ENCODE results near the gene SPTBN1.

SPTBN1 gene

DNA sequence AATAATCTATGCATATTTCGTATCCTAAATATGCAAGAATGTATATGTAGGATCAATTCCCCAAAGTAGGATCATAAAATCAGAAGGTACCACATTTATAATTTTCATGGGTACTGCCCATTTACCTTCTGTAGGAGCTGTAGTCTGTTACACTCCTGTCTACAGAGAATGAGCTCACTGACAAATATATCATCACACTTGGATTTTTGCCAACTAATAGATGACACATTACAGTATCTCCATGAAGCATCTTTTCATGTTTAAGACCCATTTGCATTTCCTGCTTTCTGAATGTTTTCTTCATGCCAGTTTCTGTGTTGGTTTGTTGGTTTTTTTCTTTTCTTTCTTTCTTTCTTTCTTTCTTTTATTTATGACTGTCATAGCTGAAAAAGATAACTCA lies 196.4 kb downstream of the SPTBN1 start (continued):
- TF ChIP-seq ZFP30 (CRISPR knock-in tag; IDR thresholded peaks at IDR 0.05): no peak

DNA sequence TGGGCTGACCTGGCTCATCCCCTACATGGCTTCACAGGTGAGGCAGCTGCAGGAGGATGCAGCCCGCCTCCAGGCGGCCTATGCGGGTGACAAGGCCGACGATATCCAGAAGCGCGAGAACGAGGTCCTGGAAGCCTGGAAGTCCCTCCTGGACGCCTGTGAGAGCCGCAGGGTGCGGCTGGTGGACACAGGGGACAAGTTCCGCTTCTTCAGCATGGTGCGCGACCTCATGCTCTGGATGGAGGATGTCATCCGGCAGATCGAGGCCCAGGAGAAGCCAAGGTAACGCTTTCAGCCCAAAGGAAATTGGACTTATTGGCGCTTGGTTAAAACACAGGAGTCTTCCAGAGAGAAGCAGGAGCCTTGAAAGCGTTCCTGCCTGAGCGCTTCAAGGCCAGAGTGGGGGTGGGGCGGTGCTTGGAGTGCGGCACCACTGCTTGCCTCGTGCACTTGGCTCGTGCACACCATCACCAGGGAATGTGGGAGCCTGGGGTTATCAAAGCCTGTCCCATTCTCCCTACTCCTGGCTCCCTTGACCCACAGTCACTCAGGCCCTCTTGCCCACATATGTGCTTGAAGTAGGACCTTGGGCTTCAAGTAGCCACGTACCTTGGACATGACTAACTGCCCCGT lies 197.6 kb downstream of the SPTBN1 start:
- no peak for ATAC-seq
- TF ChIP-seq ZC3H10 (CRISPR knock-in tag; IDR thresholded peaks at IDR 0.05): no peak
- TF ChIP-seq, protein P1, sequence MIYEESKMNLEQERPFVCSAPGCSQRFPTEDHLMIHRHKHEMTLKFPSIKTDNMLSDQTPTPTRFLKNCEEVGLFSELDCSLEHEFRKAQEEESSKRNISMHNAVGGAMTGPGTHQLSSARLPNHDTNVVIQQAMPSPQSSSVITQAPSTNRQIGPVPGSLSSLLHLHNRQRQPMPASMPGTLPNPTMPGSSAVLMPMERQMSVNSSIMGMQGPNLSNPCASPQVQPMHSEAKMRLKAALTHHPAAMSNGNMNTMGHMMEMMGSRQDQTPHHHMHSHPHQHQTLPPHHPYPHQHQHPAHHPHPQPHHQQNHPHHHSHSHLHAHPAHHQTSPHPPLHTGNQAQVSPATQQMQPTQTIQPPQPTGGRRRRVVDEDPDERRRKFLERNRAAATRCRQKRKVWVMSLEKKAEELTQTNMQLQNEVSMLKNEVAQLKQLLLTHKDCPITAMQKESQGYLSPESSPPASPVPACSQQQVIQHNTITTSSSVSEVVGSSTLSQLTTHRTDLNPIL (CRISPR knock-in tag; IDR thresholded peaks at IDR 0.05; ENCODE audit: low read depth): no peak
- TF ChIP-seq, protein P2, sequence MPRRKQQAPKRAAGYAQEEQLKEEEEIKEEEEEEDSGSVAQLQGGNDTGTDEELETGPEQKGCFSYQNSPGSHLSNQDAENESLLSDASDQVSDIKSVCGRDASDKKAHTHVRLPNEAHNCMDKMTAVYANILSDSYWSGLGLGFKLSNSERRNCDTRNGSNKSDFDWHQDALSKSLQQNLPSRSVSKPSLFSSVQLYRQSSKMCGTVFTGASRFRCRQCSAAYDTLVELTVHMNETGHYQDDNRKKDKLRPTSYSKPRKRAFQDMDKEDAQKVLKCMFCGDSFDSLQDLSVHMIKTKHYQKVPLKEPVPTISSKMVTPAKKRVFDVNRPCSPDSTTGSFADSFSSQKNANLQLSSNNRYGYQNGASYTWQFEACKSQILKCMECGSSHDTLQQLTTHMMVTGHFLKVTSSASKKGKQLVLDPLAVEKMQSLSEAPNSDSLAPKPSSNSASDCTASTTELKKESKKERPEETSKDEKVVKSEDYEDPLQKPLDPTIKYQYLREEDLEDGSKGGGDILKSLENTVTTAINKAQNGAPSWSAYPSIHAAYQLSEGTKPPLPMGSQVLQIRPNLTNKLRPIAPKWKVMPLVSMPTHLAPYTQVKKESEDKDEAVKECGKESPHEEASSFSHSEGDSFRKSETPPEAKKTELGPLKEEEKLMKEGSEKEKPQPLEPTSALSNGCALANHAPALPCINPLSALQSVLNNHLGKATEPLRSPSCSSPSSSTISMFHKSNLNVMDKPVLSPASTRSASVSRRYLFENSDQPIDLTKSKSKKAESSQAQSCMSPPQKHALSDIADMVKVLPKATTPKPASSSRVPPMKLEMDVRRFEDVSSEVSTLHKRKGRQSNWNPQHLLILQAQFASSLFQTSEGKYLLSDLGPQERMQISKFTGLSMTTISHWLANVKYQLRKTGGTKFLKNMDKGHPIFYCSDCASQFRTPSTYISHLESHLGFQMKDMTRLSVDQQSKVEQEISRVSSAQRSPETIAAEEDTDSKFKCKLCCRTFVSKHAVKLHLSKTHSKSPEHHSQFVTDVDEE (CRISPR knock-in tag; IDR thresholded peaks at IDR 0.05): no peak
- TF ChIP-seq ARNTL (CRISPR knock-in tag; IDR thresholded peaks at IDR 0.05; ENCODE audit: borderline replicate concordance, low read depth): no peak
- TF ChIP-seq ZNF565 (CRISPR knock-in tag; conservative IDR thresholded peaks at IDR 0.05; ENCODE audit: low read depth): no peak

DNA sequence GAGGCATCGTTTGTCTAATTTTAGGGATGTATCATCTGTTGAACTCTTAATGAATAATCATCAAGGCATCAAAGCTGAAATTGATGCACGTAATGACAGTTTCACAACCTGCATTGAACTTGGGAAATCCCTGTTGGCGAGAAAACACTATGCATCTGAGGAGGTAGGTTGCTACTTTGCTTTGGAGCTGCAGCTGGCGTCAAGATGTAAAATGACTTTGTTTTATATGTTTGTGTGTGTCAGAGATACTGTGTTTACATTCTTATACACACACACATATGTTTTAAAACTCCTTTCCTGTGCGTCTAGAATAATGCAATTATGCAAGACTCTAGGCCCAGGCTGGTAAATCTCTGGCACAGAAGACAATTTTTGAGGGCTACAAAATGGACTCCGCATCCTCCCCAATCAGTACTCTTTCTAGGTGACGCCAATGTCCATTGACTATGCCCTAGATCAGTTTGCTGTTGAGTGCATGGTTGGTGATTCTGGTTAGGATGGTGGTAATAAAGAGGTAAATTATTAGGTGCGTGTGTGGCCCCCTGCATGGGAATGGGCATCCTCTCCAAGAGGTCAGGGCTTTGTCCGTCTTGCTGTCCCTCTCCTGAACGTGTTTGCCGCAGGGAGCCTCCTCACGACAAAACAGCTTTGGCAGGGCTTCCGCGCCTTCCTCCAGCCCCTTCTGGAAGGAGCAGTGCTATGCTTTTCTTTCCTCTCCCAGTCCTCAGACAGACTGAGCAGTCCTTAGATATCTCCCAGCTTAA lies 199.1 kb downstream of the SPTBN1 start:
- ATAC-seq: no peak
- no peak for TF ChIP-seq ZNF70 (CRISPR knock-in tag; IDR thresholded peaks at IDR 0.05)

DNA sequence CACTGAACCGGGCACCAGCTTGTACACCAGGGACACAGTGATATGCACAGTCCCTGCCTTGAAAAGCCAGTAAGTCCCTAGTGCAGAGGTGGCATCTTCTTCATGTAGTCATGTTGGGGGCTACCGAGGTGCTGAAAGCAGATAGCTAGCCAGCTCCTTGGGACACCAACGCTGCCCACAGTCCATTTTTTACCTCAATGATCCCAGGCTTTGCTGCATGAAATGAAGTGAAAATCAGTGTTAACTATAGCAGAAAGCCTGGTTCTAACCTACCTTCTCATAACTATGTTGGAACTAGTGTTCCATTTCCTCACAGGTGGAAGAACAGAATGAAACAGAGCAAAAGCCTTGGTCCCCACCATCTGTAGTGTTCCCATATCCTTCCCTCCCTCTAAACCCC lies 200.7 kb downstream of the SPTBN1 start:
- TF ChIP-seq, protein P3, sequence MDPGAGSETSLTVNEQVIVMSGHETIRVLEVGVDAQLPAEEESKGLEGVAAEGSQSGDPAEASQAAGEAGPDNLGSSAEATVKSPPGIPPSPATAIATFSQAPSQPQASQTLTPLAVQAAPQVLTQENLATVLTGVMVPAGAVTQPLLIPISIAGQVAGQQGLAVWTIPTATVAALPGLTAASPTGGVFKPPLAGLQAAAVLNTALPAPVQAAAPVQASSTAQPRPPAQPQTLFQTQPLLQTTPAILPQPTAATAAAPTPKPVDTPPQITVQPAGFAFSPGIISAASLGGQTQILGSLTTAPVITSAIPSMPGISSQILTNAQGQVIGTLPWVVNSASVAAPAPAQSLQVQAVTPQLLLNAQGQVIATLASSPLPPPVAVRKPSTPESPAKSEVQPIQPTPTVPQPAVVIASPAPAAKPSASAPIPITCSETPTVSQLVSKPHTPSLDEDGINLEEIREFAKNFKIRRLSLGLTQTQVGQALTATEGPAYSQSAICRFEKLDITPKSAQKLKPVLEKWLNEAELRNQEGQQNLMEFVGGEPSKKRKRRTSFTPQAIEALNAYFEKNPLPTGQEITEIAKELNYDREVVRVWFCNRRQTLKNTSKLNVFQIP (CRISPR knock-in tag; IDR thresholded peaks at IDR 0.05; ENCODE audit: borderline replicate concordance, low read depth): no peak
- TF ChIP-seq, protein P2 (CRISPR knock-in tag; IDR thresholded peaks at IDR 0.05): no peak
- TF ChIP-seq, protein P4, sequence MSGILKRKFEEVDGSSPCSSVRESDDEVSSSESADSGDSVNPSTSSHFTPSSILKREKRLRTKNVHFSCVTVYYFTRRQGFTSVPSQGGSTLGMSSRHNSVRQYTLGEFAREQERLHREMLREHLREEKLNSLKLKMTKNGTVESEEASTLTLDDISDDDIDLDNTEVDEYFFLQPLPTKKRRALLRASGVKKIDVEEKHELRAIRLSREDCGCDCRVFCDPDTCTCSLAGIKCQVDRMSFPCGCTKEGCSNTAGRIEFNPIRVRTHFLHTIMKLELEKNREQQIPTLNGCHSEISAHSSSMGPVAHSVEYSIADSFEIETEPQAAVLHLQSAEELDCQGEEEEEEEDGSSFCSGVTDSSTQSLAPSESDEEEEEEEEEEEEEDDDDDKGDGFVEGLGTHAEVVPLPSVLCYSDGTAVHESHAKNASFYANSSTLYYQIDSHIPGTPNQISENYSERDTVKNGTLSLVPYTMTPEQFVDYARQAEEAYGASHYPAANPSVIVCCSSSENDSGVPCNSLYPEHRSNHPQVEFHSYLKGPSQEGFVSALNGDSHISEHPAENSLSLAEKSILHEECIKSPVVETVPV (CRISPR knock-in tag; IDR thresholded peaks at IDR 0.05): no peak
- TF ChIP-seq, protein P1 (CRISPR knock-in tag; IDR thresholded peaks at IDR 0.05; ENCODE audit: low read depth): no peak
- TF ChIP-seq ESRRG (CRISPR knock-in tag; IDR thresholded peaks at IDR 0.05): no peak
- no peak for TF ChIP-seq TCF4 (CRISPR knock-in tag; IDR thresholded peaks at IDR 0.05; ENCODE audit: borderline replicate concordance)
- TF ChIP-seq ARNTL (CRISPR knock-in tag; IDR thresholded peaks at IDR 0.05; ENCODE audit: borderline replicate concordance, low read depth): no peak
- TF ChIP-seq, protein P5, sequence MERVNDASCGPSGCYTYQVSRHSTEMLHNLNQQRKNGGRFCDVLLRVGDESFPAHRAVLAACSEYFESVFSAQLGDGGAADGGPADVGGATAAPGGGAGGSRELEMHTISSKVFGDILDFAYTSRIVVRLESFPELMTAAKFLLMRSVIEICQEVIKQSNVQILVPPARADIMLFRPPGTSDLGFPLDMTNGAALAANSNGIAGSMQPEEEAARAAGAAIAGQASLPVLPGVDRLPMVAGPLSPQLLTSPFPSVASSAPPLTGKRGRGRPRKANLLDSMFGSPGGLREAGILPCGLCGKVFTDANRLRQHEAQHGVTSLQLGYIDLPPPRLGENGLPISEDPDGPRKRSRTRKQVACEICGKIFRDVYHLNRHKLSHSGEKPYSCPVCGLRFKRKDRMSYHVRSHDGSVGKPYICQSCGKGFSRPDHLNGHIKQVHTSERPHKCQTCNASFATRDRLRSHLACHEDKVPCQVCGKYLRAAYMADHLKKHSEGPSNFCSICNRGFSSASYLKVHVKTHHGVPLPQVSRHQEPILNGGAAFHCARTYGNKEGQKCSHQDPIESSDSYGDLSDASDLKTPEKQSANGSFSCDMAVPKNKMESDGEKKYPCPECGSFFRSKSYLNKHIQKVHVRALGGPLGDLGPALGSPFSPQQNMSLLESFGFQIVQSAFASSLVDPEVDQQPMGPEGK (CRISPR knock-in tag; IDR thresholded peaks at IDR 0.05; ENCODE audit: borderline replicate concordance): no peak
- no peak for TF ChIP-seq ISL1 (CRISPR knock-in tag; IDR thresholded peaks at IDR 0.05)
- no peak for ATAC-seq
